EL (cell line): Measurements from ENCODE around the gene COL11A2.

Experiments used
- DNase-seq: peaks from one replicate; pipeline ENCODE4 v3.0.0-alpha.2; 2016

COL11A2 gene

GRCh38 chr6:33147807-33148666, 44.2 kb downstream of the COL11A2 start:
- DNase-seq = peak; percentile 49

- no peak for DNase-seq
These were observed 47.9 kb downstream of the COL11A2 start for GRCh38 chr6:33144373-33144772.

GRCh38 chr6:33143113-33143770, 49.0 kb downstream of the COL11A2 start:
- DNase-seq = no peak

- no peak for DNase-seq
These were observed 49.7 kb downstream of the COL11A2 start for GRCh38 chr6:33142501-33143070.

GRCh38 chr6:33140556-33140955, 51.7 kb downstream of the COL11A2 start:
- no peak for DNase-seq

GRCh38 chr6:33139596-33140206, 52.6 kb downstream of the COL11A2 start:
- no peak for DNase-seq

- DNase-seq = no peak
These were observed 55.9 kb downstream of the COL11A2 start for GRCh38 chr6:33136310-33136900.

GRCh38 chr6:33132081-33132524, 60.2 kb downstream of the COL11A2 start:
- no peak for DNase-seq

- no peak for DNase-seq
These were observed 63.9 kb downstream of the COL11A2 start for GRCh38 chr6:33128318-33128717.

- peak; percentile 48 for DNase-seq
These were observed 66.1 kb downstream of the COL11A2 start for GRCh38 chr6:33126101-33126714.

GRCh38 chr6:33124947-33125346, 67.3 kb downstream of the COL11A2 start:
- no peak for DNase-seq

GRCh38 chr6:33124525-33124901, 67.8 kb downstream of the COL11A2 start:
- DNase-seq = no peak

- DNase-seq = peak; percentile 28
These were observed 68.3 kb downstream of the COL11A2 start for GRCh38 chr6:33123732-33124524.

- no peak for DNase-seq
These were observed 69.1 kb downstream of the COL11A2 start for GRCh38 chr6:33123181-33123580.

GRCh38 chr6:33120001-33120400, 72.3 kb downstream of the COL11A2 start:
- no peak for DNase-seq

- peak; percentile 60 for DNase-seq
These were observed 73.6 kb downstream of the COL11A2 start for GRCh38 chr6:33118525-33119123.

GRCh38 chr6:33117811-33118277, 74.4 kb downstream of the COL11A2 start:
- DNase-seq = no peak

GRCh38 chr6:33116841-33117711, 75.2 kb downstream of the COL11A2 start:
- peak; percentile 7 for DNase-seq

GRCh38 chr6:33116417-33116816, 75.8 kb downstream of the COL11A2 start:
- no peak for DNase-seq

GRCh38 chr6:33114406-33114805, 77.9 kb downstream of the COL11A2 start:
- DNase-seq = no peak
